Activated naive CD8-positive, alpha-beta T cell treated with anti-CD3 and anti-CD28 coated beads, Interleukin-2, amount 50 U/mL, for 24 hours (primary cell): ENCODE measurements around the gene FAM156B.
"Not testable (repeated sequence)": the region's sequence is repeated elsewhere in the genome, so short reads cannot be mapped to it uniquely, and the experiment has no call there.

Experiments
- ATAC-seq: fragments of 150-1000 bp; cut with Tn5 transposase; one replicate; pipeline ENCODE4 v1.10.0; 2021
- DNase-seq: peaks from one replicate; pipeline ENCODE4 v3.0.0; 2021
- H3K27ac Mint-ChIP-seq: one replicate; pipeline ENCODE4 v1.8.0; 2021; ENCODE audit warnings: mild to moderate bottlenecking, mixed read lengths
- H3K27me3 Mint-ChIP-seq: one replicate; pipeline ENCODE4 v1.8.0; 2021; ENCODE audit warnings: mixed read lengths
- H3K36me3 Mint-ChIP-seq: one replicate; pipeline ENCODE4 v1.8.0; 2021; ENCODE audit warnings: low read depth, mixed read lengths
- H3K4me1 Mint-ChIP-seq: one replicate; pipeline ENCODE4 v1.8.0; 2021; ENCODE audit warnings: mixed read lengths
- H3K4me3 Mint-ChIP-seq: one replicate; pipeline ENCODE4 v1.8.0; 2021; ENCODE audit warnings: mild to moderate bottlenecking, moderate library complexity, mixed read lengths
- H3K9me3 Mint-ChIP-seq: one replicate; pipeline ENCODE4 v1.8.0; 2021; ENCODE audit warnings: mixed read lengths

The FAM156B gene

DNA sequence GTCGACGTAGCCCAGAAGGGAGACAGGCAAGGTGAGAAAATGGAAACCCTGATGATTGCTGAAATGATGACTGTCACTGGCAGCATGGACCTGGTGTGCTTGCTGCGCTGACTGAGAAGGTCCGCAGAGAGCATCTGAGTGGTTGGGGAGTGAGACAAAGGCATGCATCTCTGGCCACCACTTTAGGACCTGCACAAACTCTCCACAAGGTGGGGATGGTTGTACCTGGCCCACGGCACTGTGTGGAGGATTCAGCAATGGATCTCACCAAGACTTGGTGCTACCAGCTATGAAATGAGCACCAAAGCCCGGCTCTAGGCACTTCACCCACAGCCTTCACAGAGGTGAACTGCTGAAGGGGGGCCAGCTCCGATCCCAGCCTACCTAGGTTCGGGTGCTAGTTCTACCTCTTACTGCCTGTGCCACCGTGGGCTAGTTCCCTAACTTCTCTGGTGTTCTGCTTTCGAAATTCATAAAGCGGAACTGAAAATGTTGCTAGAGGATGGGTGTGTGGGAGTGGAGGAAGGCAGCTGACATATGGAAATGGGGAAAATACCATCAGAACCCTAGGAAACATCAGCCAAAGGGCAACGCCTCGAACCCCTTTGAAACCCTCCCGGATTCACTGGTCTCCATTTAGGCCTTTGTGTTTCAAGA, 48.8 kb downstream of the FAM156B start:
- H3K9me3 Mint-ChIP-seq, H3K27ac Mint-ChIP-seq, ATAC-seq, DNase-seq, H3K4me3 Mint-ChIP-seq, H3K36me3 Mint-ChIP-seq, H3K4me1 Mint-ChIP-seq, H3K27me3 Mint-ChIP-seq: not testable (repeated sequence)

DNA sequence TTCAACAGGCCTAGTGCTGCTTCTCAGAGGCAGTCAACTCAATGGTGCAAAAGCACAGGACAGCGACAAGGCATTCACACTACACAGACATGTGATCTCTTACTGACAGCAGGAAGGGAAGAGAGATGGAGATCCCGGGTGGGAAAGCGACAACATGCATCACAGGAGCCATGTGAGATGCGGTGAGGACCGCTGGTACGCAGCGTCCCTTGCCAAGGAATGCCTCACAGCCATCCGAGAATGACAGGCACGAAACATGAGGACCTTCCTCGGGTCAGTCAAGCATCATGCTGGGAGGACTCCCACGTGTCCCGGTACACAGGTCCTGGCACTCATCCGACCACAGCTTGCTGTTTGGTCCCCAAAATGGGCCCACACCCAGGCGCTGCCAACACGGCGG, 50.4 kb downstream of the FAM156B start:
- not testable (repeated sequence) for H3K4me1 Mint-ChIP-seq, ATAC-seq, H3K36me3 Mint-ChIP-seq, H3K9me3 Mint-ChIP-seq, DNase-seq, H3K27me3 Mint-ChIP-seq, H3K4me3 Mint-ChIP-seq, H3K27ac Mint-ChIP-seq

DNA sequence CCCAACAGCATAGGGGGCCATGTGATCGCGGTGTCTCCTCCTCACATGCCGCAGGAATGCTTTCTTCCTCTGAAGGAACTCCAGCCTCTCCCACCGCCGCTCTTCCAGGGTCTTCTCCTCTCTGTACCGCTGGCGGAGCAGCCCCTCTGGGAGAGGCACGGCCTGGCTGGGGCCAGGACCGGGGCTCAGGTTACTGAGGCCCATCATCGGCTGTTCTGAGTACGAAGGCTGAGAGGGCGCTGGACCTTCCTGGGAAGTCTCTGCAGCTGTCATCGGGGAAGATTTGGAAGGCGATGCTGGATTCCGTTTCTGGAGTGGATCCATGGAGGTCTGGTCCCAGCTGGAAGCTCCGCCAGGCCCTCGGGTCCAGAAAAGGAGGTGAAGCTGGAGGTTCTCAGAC, 51.1 kb downstream of the FAM156B start:
- ATAC-seq, H3K9me3 Mint-ChIP-seq, H3K36me3 Mint-ChIP-seq, H3K27ac Mint-ChIP-seq, H3K27me3 Mint-ChIP-seq, DNase-seq, H3K4me3 Mint-ChIP-seq, H3K4me1 Mint-ChIP-seq: not testable (repeated sequence)

GRCh38 chrX:52949325-52949724, 52.2 kb downstream of the FAM156B start:
- H3K9me3 Mint-ChIP-seq, H3K27me3 Mint-ChIP-seq, H3K4me1 Mint-ChIP-seq, H3K4me3 Mint-ChIP-seq, DNase-seq, H3K27ac Mint-ChIP-seq, H3K36me3 Mint-ChIP-seq, ATAC-seq: not testable (repeated sequence)

GRCh38 chrX:52949884-52950283, 52.8 kb downstream of the FAM156B start:
- H3K36me3 Mint-ChIP-seq, ATAC-seq, H3K9me3 Mint-ChIP-seq: not testable (repeated sequence)

More at GRCh38 chrX:52949884-52950283, 52.8 kb downstream of the FAM156B start:
- not testable (repeated sequence) for DNase-seq, H3K4me3 Mint-ChIP-seq, H3K27me3 Mint-ChIP-seq, H3K4me1 Mint-ChIP-seq, H3K27ac Mint-ChIP-seq
